GM06990 (cell line): ENCODE measurements around the gene VPS18.

Experiments
- DNase-seq: peaks from one replicate; pipeline ENCODE4 v3.0.0-alpha.2; 2011; ENCODE audit not compliant: insufficient read length; ENCODE audit errors: extremely low read depth
- H3K27me3 ChIP-seq: replicated peaks from 2 replicates; pipeline ENCODE4 v1.6.0; 2011; ENCODE audit warnings: low read length; ENCODE audit not compliant: control insufficient read depth, insufficient read depth
- H3K36me3 ChIP-seq: 2 replicates; pipeline ENCODE4 v1.5.1; 2011; ENCODE audit warnings: low read length; ENCODE audit not compliant: control insufficient read depth, insufficient read depth
- H3K4me3 ChIP-seq: replicated peaks from 2 replicates; pipeline ENCODE4 v1.5.1; 2011; ENCODE audit warnings: low read depth, mild to moderate bottlenecking, control low read depth, low read length
- CTCF ChIP-seq: IDR thresholded peaks from 2 replicates; pipeline ENCODE4 v1.5.1; 2011; ENCODE audit warnings: low read length, control low read depth, mild to moderate bottlenecking, inconsistent platforms; ENCODE audit not compliant: insufficient read depth, poor library complexity, severe bottlenecking

Gene VPS18

DNA sequence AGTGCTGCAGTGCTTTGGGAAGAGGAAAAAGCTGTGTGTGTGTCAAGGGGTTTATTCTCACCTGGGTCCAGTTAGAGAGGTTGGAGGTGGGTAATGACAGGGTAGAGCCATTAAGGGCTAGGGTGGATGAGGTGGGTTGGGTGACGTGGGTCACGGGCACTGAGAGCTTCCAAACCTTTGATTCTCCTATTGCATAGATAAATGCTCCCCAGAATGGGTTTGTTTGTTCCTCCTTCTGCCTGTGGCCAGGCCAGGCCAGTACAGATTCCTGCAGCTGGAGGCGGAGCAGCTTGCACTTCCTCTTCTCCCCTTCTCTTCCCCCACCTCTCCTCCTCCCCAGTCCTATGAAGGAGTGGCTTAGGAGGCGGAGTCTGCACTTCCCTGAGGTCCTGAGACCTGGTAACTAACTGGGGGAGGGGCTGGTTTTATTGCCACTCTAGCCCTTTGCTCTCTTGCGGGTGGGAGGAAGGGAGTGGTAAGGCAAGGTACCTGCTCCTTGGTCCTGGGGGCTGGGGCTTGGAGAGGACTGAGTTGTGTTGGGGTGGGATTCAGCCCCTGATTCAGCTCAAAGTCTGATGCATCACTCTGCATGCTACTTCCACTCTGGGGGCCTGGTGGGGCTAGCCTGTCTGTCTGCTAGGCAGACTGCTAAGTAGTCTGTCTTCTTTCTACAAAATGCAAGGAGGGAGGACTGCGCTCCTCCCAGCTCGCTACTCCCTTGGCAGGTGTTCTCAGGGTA is 46.9 kb upstream of the VPS18 start:
- Histone ChIP-seq H3K4me3 (no peak overlapping the region), H3K36me3 (no peaks in the 10 kb centered on the region), H3K27me3 (no peaks in the 10 kb centered on the region; the same call in 1 of the 2 replicates)
- no peak for TF ChIP-seq CTCF
- DNase-seq = peak; percentile 32

GRCh38 chr15:40850576-40851112 is 43.6 kb upstream of the VPS18 start:
- no peak overlapping the region for H3K4me3 ChIP-seq
- no peaks in the 10 kb centered on the region for H3K36me3 ChIP-seq
- TF ChIP-seq CTCF = no peak
- no peaks in the 10 kb centered on the region for H3K27me3 ChIP-seq
- no peak for DNase-seq

- no peak for DNase-seq
- Histone ChIP-seq H3K27me3 (no peaks in the 10 kb centered on the region), H3K4me3 (no peak overlapping the region), H3K36me3 (no peaks in the 10 kb centered on the region)
- no peak for TF ChIP-seq CTCF
Measured at GRCh38 chr15:40852529-40852928, 41.7 kb upstream of the VPS18 start.

GRCh38 chr15:40853241-40853890 is 40.9 kb upstream of the VPS18 start:
- H3K27me3 ChIP-seq = no peaks in the 10 kb centered on the region
- H3K4me3 ChIP-seq = no peak overlapping the region
- no peak for TF ChIP-seq CTCF
- H3K36me3 ChIP-seq = no peaks in the 10 kb centered on the region
- no peak for DNase-seq

DNA sequence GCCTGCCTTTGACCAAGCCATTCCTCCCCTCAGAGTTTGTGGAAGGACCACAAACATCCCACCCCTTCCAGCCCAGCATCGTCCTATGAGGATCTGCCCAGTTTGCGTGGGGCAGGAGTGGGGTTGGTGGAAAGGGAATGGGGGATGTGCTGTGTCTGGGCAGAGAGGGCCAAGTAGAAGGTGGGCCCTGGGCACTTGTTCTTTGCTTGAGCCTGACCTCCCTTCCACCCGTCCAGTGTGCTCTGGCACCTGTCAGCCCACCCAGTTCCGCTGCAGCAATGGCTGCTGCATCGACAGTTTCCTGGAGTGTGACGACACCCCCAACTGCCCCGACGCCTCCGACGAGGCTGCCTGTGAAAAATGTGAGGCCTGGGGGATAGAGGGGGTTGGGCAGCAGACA is 40.1 kb upstream of the VPS18 start:
- no peaks in the 10 kb centered on the region for H3K36me3 ChIP-seq
- TF ChIP-seq CTCF = no peak
- H3K4me3 ChIP-seq = no peak overlapping the region
- no peak for DNase-seq
- no peaks in the 10 kb centered on the region for H3K27me3 ChIP-seq
